HG03521 (cell line): Measurements from ENCODE around the gene SNTG2.

Experiments used
- ATAC-seq: cut with Tn5 transposase; IDR thresholded peaks from one replicate; pipeline ENCODE4 v1.9.1; 2021; ENCODE audit warnings: mild to moderate bottlenecking, moderate library complexity; ENCODE audit not compliant: unreplicated experiment

Gene SNTG2

DNA sequence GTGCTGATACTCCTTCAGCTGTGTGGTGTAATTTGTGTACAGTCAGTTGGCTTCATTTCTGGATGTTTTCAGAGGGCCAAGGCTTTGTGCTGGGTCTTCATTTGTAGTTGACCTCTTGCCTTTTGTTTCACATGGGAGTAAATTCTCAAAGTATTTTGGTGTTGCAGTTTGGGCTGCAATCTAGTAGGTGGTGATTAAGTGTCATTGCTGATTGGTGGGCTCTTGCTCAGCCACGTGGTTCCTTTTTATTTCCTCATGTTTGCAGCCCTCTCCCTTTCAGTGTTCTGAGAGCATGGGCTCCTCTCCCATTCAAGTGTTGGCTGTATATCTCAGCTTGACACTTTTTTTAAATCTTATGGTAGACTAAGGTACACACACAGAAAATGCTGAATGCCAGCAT, 96.8 kb downstream of the SNTG2 start:
- no peak for ATAC-seq

DNA sequence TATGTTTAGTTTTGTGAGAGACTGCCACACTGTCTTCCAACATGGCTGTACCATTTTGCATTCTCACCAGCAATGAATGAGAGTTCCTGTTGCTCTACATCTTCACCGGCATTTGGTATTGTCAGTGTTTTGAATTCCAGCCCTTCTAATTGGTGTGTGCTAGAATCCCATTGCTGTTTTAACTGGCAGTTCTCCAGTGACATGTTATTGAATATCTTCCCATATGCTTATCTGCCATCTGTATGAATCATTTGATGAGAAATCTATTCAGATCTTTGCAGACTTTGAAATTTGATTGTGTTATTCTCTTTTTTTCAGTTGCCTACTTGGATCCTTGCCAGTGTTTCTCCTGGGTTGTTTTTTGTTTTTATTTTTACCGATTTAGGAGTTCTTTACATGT, 99.0 kb downstream of the SNTG2 start:
- ATAC-seq, result no peak

DNA sequence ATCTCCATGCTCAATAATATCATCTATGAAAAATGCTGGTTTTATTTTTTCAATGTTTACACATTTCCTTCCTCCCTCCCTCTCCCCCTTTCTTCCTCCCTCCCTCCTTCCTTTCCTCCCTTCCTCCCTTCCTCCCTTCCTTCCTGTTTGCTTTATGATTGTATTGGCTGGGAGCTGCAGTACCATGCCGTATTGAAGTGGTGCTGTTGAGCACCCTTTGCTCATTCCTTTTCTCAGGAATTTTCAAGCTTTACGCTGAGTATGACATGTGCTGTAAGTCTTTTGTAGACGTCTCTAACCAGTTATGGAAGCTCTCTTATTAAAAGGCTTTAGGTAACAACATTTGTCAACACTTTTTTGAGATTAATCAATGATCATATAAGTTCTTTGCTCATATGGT, 100.4 kb downstream of the SNTG2 start:
- no peak for ATAC-seq

DNA sequence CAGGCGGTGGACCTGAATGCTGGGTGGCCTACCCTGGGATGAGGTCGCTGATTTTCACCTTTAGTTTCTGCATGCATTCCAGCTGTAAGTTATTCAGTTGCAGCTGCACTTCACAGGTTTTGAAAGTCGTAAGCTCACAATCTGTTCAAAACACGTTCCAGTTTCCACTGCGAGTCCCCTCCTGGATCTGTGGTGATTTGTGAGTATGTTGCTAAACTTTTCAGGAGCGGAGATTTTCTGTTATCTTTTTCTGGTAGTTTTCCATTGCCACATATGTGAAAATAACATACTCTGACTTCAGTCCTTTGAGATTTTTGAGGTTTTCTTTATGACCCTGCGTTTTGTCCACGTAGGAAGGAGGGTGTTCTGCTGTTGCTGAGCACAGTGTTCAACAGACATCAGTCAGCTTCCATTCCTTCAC, 102.1 kb downstream of the SNTG2 start:
- no peak for ATAC-seq

GRCh38 chr2:1053786-1054185, 103.1 kb downstream of the SNTG2 start:
- ATAC-seq, result no peak

DNA sequence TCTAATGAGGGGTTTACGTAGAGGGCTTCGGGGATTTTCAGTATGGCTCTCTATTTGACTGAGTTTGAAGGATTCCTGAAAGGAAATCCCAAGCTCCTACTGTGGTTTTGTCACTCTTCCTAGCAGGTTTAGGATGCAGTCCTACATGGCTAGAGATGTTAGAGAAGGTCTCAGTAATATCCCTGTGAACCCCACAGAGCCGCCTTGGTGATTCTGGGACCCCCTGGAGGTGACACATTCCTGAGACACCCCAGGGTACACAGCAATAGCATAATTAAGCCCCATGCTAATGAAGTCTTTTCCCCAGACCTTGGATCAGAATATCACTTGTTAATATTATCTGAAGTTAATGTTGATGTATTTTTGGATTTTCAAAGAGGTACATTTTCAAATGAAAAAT, 103.8 kb downstream of the SNTG2 start:
- ATAC-seq, result no peak

- no peak for ATAC-seq
Measured at GRCh38 chr2:1055014-1055595, 104.5 kb downstream of the SNTG2 start.

GRCh38 chr2:1060372-1060771, 109.7 kb downstream of the SNTG2 start:
- no peak for ATAC-seq

DNA sequence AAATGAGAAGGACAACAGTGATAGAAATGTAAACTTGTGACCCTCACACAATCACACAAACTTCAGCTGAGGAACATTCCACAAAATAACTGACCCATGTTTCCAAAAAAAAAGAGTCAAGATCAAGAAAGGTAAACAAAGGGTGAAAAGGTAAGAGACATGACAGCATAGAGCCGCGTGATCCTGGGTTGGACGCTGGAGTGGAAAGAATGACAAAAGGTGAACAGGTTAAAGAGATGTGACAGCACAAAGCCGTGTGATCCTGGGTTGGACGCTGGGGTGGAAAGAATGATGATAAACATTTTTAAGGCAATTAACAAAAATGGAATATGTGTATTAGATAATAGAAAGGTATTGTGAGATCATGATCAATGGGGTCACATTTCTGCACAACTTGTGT, 110.3 kb downstream of the SNTG2 start:
- ATAC-seq, result no peak

GRCh38 chr2:1068241-1068640, 117.6 kb downstream of the SNTG2 start:
- no peak for ATAC-seq

DNA sequence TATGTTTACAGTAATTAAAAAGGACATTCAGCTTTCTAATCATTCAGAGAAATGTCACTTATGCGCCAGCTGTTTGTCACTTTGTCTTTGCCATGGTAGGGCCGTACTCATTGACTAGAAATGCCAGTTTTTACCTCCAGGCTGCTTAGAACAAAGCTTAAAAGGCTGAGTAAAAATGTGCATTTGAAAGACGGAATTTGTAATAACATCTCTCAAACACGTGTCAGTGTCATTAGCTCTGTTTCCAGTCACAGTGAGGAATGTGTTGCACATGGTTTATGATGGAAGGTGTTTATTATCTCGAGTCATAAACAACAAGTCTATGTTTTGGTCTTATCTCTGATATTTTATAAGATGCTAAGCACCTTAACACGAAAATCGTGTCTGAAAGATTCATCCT, 118.2 kb downstream of the SNTG2 start:
- no peak for ATAC-seq

DNA sequence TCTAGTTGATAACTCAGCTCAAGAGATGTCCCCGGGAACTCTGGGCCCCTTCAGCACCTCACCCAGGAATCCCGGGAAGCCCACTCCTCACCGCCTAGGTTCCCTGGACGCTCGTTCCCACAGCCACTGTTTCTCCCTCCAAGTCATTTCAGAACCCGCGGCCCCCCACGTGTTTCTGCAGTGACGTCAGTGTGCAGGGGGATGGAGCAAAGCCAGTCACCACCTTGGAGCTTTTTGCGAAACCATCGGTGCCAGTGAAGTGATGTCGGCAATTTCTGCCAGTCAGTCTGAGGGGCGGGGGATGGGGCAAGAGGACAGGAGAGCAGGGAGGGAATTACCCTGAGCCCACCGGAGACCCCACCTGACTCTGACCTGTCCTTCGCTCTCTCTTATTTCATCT, 119.2 kb downstream of the SNTG2 start:
- no peak for ATAC-seq

DNA sequence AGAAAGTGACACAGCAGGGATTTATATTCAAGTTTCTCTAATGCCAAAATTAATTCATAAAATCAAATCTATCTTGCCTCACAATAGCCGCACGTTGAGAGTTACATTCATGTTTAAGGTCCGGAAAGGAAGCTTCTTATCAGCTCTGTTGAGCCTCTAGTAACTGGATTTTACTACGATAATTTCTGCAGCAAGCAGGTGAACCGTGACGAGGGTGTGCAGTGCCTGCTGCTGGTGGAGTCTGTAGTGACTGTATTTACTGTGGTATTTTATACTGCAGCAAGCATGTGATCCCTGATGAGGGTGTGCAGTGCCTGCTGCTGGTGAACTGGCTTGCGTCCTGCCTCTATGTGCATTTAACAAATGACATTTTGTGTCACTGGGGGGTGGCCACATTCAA, 120.0 kb downstream of the SNTG2 start:
- no peak for ATAC-seq

GRCh38 chr2:1071650-1072049, 121.0 kb downstream of the SNTG2 start:
- no peak for ATAC-seq

GRCh38 chr2:1072250-1072649, 121.6 kb downstream of the SNTG2 start:
- ATAC-seq, result no peak

DNA sequence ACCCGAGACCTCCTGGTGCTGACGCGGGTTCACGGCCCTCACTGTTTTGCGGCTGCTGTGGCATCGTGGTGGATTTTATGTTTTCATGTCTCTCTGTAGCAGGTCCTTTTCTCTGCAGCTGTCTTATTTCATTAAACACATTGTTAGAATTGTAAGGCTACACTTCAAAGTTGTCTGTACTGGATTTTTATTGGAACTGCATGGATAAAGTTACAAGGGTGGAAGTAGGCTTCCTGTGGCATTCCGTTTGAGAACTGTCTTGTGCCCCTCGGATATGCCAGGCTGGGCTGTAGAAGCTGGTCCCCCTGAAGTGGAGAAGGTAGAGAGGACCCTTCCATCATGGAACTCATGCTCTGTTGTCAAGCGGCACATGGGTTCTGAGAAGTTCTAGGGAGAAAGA, 127.3 kb downstream of the SNTG2 start:
- ATAC-seq, result no peak

- no peak for ATAC-seq
Measured at GRCh38 chr2:1078326-1078725, 127.7 kb downstream of the SNTG2 start.

DNA sequence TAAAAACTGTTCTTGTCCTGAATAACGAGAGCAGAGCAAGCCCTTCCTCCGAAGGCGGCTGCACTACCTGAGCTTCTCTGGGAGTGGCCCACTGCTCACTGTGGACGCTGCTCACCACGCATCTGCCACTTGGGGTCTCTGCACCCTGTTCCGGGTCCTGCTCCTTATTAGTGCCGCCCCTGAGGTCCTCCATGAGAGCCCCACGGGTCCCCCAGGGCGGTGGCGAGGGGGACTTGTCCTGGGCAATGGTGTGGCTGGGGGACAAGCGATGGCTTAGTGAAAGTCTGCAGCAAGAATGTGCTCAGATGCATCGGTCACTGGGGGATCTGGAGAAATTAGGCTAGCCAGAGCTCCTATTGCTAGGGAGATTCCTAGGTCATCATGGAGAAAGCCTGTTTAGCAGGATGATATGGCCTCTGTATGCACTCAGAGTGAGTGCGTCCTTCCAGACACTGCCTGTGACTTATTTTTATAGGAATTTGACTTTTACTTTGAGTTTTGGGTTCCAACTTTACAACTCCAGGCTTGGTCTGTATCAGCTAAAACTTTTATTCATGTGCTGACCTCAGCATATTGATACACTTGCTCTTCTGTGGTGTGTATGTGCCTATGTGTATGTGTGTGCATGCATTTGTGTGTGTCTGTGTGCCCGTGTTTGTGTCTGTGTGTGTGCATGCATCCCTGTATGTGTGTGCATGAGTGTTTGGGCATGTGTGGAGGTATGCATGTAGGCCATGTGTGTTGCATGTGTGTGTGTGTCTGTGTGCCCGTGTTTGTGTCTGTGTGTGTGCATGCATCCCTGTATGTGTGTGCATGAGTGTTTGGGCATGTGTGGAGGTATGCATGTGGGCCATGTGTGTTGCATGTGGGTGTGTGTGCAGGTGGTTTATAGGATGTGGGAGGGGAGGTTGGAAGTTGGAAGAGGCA, 129.5 kb downstream of the SNTG2 start:
- no peak for ATAC-seq

DNA sequence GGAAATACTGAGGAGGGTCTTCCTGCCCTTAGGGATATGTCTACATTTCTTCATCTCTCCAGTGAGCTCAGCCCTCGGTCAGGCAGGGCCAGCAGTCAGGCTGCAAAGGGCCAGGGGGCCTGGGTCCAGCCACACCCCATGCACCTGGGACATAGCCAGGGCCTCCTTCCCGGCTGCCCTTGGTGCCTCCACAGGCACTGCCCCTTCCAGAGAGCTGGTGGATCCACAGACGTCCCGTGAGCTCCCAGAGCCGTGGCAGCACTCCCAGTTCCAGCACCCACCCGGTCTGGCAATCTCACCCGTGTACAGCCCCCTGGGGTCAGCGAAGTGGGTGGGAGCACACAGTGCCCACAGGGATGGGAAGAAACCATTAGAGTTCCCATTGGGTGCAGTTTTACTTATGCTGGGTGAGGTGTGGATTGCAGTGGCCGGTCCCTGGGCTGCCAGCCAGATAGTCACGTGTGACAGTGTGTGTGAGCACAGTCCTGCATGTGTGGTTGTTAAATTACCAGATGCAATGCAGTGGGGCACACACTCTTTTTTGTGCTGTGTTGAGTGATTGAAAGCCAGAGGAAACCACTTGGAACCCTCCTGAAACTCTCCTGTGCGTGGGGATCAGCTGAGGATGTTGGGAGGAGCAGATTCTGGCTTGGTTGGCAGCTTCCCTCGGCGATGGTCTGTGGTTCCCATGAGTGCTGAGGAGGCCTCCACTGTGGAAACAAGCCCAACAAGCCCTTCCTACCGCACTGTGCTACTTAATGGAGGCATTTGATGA, 131.0 kb downstream of the SNTG2 start:
- ATAC-seq, result no peak

- ATAC-seq, result no peak
Measured at GRCh38 chr2:1082456-1083205, 132.0 kb downstream of the SNTG2 start.
